ENCODE data around the gene OPCML. TPM values are rescaled to one million over a fixed set of nuclear protein-coding genes. Genes with fewer than 3 reads are reported as not detected.

OPCML gene
- polyA plus RNA-seq, 3 donors: not detected

GRCh38 chr11:133383201-133383600 is 149.1 kb downstream of the OPCML start:
- H2AFZ ChIP-seq (ENCODE audit: insufficient read depth, low read depth, low read length, poor library complexity, severe bottlenecking): no peak overlapping the region
- H3K36me3 ChIP-seq (replicated peaks in 1 of 2; ENCODE audit: control insufficient read depth in 1 of 2, insufficient read depth in 2 of 2, low read length in 2 of 2): no peaks in the 10 kb centered on the region
- no peaks in the 10 kb centered on the region for H3K27me3 ChIP-seq (ENCODE audit: control insufficient read depth in 2 of 2, insufficient read depth in 2 of 2, low read length in 2 of 2)
- no peak overlapping the region for H3K9ac ChIP-seq (ENCODE audit: insufficient read depth, low read length, poor library complexity, severe bottlenecking)
- no peak for TF ChIP-seq CTCF (IDR thresholded peaks at IDR 0.05)
- H3K27me3 Mint-ChIP-seq (ENCODE audit: low read depth in 3 of 3): peaks cover 0 to 2% (median 1%) of the 10 kb centered on the region in 3 donors
- H3K27ac ChIP-seq (ENCODE audit: low read depth in 1 of 2, low read length in 2 of 2): no peak overlapping the region
- WGBS (ENCODE audit: insufficient coverage): 50% methylated on average over 2 of the region's 8 CpGs
- peaks cover 0 to 5% (median 0%) of the 10 kb centered on the region in 7 donors for H3K9me3 Mint-ChIP-seq
- no peaks in the 10 kb centered on the region for H3K4me1 ChIP-seq (ENCODE audit: control insufficient read depth in 1 of 2, insufficient read depth in 2 of 2, low read length in 2 of 2)
- no peaks in the 10 kb centered on the region for H3K9me3 ChIP-seq (replicated peaks in 1 of 2; ENCODE audit: control insufficient read depth in 1 of 2, insufficient read depth in 1 of 2, low read length in 2 of 2)
- H3K79me2 ChIP-seq (ENCODE audit: insufficient read depth, low read length): no peaks in the 10 kb centered on the region
- H4K20me1 ChIP-seq (ENCODE audit: insufficient read depth, low read length): no peaks in the 10 kb centered on the region
- H3K36me3 Mint-ChIP-seq: no peaks in the 10 kb centered on the region
- no peak overlapping the region for H3K27ac Mint-ChIP-seq
- no peak for DNase-seq
- intact Hi-C loops (cut with micrococcal nuclease): no loop called here
- no peak overlapping the region for H3K4me3 Mint-ChIP-seq
- H3K4me1 Mint-ChIP-seq: no peaks in the 10 kb centered on the region
- H3K4me2 ChIP-seq (replicated peaks; ENCODE audit: extremely low read depth, low read length, poor library complexity, severe bottlenecking): no peak overlapping the region
- no peak overlapping the region for H3K4me3 ChIP-seq (replicated peaks in 1 of 3; ENCODE audit: low read depth in 2 of 3, low read length in 3 of 3)

GRCh38 chr11:133382131-133382812 is 150.0 kb downstream of the OPCML start:
- H3K27ac Mint-ChIP-seq: peak overlapping the region in 1 of 7 donors; percentile 46
- H3K27ac ChIP-seq (ENCODE audit: low read depth in 1 of 2, low read length in 2 of 2): no peak overlapping the region
- H3K4me3 Mint-ChIP-seq: no peak overlapping the region
- no peaks in the 10 kb centered on the region for H3K4me1 Mint-ChIP-seq
- no peaks in the 10 kb centered on the region for H3K36me3 ChIP-seq (replicated peaks in 1 of 2; ENCODE audit: control insufficient read depth in 1 of 2, insufficient read depth in 2 of 2, low read length in 2 of 2)
- intact Hi-C loops (cut with micrococcal nuclease): no loop called here
- no peak overlapping the region for H2AFZ ChIP-seq (ENCODE audit: insufficient read depth, low read depth, low read length, poor library complexity, severe bottlenecking)
- no peaks in the 10 kb centered on the region for H3K79me2 ChIP-seq (ENCODE audit: insufficient read depth, low read length)
- no peak overlapping the region for H3K4me2 ChIP-seq (replicated peaks; ENCODE audit: extremely low read depth, low read length, poor library complexity, severe bottlenecking)
- no peaks in the 10 kb centered on the region for H3K4me1 ChIP-seq (ENCODE audit: control insufficient read depth in 1 of 2, insufficient read depth in 2 of 2, low read length in 2 of 2)
- H3K27me3 Mint-ChIP-seq (ENCODE audit: low read depth in 3 of 3): peaks cover 0 to 4% (median 2%) of the 10 kb centered on the region in 3 donors
- H3K9me3 ChIP-seq (replicated peaks in 1 of 2; ENCODE audit: control insufficient read depth in 1 of 2, insufficient read depth in 1 of 2, low read length in 2 of 2): no peaks in the 10 kb centered on the region
- no peaks in the 10 kb centered on the region for H3K27me3 ChIP-seq (ENCODE audit: control insufficient read depth in 2 of 2, insufficient read depth in 2 of 2, low read length in 2 of 2)
- peaks cover 0 to 5% (median 0%) of the 10 kb centered on the region in 7 donors for H3K9me3 Mint-ChIP-seq
- DNase-seq: no peak
- no peaks in the 10 kb centered on the region for H4K20me1 ChIP-seq (ENCODE audit: insufficient read depth, low read length)
- no peaks in the 10 kb centered on the region for H3K36me3 Mint-ChIP-seq
- no peak overlapping the region for H3K4me3 ChIP-seq (replicated peaks in 1 of 3; ENCODE audit: low read depth in 2 of 3, low read length in 3 of 3)
- WGBS (ENCODE audit: insufficient coverage): 48% methylated on average over 3 of the region's 12 CpGs
- TF ChIP-seq CTCF (IDR thresholded peaks at IDR 0.05): no peak
- H3K9ac ChIP-seq (ENCODE audit: insufficient read depth, low read length, poor library complexity, severe bottlenecking): no peak overlapping the region
